GM21529 (cell line): ENCODE results near the gene TFB1M.
"Not testable (repeated sequence)": the region's sequence is repeated elsewhere in the genome, so short reads cannot be mapped to it uniquely, and the experiment has no call there.

ENCODE experiments used
- ATAC-seq: cut with Tn5 transposase; IDR thresholded peaks from one replicate; pipeline ENCODE4 v1.9.1; 2021; ENCODE audit not compliant: unreplicated experiment

Gene TFB1M

DNA sequence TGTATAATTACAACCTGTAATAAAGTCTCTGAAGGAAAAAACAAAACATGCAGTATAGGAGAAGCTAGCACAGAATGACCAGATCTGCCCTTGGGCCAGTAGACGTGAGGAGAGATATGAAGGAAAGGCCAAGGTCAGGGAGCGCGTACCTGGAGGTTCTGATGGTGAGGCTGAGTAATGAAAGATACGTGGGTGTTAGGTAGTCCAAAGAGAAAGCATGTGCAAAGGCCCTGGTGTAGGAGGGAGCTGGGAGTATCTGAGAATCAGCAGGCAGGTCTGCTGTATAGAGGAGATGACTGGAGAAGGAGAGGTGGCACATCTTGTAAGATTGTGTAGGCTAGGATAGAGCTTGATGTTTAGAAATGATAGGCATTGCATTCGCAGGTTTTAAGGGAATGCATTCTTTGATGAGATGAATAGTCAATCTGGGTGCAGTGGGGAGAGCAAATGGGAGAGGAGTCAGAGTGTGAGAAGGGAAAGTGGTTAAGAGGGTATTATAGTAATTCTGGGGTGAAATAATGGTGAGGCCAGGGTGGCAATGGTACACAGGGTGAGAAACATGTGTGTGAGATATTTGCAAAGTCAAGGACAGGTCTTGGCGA lies 15.9 kb upstream of the TFB1M start:
- no peak for ATAC-seq

DNA sequence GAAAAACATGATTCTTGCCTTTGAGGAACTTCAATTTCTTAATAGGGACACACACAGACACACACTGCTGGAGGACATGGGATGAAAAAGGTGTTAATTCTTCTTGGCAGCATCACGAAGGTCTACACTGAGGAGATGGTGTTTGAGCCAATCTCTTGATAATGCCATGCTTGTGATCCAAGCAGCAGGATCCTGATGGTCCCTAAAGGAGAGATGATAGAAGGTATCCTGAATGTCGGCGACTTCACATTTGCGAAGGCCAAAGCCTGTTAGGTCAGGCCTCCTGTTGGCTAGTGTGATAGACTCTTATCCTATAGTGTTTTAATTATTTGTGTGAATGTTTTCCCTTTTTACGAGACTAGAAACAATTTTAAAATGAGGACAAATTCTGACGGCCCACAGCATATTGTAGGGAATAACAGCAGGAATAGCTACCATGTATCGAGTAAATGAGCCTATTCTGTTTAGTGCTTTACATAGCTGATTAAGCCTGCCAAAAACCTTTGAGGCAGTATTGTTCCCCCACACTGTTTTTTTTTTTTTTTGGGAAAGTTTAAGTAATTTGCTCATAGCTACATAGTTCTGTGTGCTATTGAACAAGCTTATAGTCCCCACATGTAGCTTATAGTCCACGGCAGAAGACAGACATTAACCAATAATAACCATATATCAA lies 15.3 kb upstream of the TFB1M start:
- no peak for ATAC-seq

DNA sequence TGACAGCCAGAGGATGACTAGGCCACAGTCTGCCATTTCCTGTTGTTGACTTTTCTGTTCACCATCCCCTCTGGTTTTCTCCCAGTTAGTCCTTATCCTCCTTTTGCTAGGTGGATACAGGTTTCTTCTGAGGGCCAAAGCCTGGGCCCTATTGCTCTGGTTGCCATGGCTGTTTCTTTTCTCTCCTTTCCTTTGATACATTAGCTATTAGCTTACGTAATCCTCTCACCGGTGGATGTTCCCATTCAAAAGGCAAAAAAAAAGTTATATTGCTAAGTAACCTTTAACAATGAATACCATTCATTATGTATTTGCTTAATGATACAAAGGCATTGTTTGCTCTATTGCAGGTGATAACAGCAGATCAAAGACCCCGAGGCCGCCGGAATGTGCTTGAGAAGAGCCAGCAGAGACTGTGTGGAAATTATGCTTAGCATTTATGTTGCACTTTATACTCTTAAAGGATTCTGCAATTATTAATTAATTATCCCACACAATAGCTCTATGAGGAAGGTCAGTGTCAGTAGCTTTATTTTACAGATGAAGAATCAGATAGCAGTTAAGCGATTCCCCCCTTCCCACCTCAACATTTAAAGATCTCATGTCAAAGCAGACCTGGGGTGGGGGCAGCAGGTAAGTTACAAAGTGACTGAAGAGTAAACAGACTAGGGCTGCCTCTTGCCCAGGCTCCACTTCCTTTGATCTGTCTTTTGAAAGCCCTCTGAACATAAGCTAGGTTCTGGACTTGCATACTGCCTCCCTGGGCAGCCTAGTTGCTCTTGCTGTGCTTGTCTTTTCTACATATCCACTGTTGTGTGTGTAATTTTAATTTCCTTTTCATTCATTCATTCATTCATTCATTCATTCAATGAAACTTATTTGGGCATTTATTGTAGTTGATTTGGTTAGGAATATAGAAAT lies 14.5 kb upstream of the TFB1M start:
- no peak for ATAC-seq

DNA sequence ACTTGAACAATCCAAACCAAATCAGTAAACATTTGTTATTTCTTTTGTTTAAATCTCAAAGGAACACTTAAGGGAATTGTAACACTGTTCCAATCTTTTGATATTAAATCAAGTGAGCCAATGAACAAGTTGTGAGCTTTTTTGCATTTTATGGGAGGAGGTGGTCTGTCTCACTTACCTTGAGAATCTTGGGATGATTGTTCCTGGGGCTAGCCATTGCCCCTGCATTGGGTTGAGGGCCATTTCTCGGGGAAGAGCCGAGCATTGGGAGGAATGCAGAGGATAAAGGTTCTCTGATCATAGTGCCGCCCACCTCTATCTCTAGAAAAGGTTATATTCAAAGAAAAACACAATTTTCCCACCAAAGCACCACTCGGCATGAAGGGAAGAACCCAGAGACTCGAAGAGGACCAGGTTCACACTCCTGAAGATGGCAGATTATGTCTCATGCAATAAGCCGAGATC lies 13.8 kb upstream of the TFB1M start:
- no peak for ATAC-seq

DNA sequence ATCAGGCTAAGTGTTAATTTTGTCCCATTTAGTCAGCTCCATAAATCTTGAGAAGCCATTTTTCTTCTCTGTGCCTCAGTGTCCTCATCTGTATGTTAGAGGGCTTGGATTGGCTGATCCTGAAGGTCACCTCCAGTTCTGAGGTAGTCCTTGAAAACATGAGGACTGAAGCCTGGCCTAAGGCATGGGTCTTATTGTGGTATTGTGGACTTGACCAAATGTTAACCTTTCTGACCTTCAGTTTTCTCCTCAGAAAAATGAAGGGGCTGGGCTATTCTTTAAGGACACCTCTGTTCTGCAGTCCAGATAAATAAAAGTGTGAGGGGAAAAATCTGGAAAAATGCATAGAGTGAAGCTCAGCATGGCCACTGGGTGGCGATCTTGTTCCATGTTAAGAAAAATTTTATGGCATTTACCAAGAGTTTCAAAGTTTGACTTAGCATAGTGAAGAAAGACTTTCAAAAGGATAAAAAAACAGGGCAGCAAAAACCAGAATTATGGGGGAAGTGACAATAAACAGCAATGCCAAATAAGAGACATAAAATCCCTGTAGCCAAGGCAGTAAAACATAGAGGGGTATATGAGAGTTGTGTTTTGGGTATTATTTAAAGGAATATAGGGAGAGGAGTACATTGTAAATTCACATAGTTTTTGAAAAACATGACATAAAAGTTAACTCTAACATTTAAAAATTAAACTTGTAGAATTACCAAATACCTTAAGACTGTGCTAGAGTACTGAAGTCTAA lies 13.2 kb upstream of the TFB1M start:
- peak; percentile 58 for ATAC-seq

DNA sequence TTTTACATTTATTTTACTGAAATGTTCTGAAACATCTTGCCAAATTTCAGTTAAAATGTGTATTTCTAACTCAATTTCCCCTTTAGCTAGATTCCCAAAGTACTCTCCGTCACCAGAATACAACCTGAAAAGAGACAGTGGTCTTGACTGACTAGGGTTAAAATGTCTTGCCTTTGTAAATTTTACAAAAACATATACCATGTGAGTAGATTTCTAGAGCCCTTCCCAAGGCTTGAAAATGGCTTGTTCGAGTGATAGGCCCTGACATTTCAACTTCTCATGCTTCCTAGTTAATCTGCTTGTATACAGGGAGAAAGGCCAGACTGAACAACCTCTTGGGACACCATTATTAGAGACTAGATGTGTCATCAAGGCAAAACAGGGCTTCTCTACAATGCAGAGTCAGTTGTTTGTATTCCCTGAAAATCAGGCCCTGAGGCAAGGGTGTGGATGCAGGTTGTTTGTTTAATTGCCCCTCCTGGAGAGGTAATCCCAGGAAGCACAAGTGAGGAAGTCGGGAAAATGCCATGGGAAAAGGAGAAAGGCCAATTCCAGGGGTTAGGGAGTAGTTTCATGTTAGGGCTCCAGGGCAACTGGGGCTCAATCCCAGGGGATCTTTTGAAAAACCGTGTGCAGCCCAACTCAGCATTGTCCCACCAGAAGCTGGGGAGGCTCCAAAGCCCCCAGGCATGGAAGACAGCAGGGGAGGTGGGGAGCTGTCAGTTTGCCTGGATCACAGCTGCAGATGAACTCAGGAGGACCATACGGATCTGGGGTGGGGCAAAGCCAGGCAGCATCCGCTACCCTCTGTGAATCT lies 11.6 kb upstream of the TFB1M start:
- ATAC-seq = no peak

DNA sequence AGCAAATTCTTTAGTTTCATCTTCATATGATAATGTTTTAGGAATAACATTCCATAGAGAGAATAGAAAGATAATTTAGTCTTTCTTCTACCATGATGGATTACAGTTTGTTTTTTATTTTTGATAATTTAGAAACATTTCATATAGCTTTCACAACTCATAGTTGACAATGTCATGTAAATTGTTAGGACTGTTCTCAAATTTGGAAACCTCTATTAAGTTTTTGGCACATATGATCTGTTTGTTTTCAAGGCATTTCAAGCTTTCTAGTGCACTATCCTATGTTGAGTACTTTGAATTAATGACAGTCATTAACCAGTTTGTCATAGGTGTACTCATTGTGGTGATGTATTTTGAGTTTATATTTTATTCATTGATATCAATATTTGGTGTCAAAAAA lies 10.7 kb upstream of the TFB1M start:
- no peak for ATAC-seq

DNA sequence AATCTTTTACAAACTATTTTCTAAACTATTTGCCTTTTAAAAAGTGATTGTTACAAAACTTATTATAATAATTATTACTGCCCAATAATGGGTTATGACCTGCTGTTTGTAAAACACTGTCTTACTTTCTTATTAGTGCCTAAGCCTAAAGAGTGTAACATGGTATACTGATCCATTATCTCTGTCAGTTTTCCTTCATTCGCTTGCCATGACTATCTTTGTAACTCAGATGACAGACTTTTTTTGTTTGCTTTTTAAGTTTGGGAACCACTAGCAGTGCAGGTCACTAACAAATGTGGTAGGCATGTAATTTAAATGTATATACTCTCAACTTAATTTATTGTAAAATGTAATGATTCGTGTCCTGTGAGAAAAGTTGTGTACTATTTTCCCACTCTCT lies 9.9 kb upstream of the TFB1M start:
- ATAC-seq = no peak

DNA sequence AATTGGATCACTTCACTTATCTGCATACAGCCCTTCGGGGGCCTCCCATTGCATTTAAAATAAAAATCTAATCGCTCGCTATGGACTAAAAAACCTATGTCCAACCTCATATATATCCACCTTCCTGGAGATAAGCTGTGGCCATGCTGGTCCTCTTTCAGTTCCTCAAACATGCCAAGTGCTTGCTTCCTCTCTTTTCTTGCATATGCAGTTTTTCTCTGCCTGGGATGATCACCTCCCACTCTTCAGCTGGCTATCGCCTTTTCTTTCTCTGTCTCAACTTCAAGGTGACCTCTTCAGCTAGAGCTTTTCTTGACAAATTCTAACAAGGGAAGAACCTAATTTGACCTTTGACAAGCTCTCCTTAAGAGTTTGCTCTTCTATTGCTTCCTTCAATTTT lies 5.6 kb upstream of the TFB1M start:
- peak; percentile 45 for ATAC-seq

DNA sequence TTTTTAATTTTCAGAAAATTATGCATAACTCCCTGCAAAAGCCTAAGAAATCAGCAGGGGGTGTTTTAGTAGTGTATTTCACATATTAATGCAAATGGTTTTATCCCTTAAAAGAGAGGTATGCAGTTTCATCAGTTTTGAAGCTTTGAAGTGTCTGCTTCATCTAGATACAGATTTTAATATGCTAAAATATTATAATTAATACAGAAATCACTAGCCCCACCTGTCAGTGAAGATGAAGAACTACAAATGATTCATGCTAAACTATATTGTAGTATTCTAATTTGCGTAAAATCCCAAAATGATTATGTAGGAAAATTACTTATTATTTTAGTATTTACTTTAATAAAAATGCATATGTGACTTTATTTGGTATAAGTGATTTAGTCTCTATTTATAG lies 2.9 kb upstream of the TFB1M start:
- ATAC-seq = no peak

DNA sequence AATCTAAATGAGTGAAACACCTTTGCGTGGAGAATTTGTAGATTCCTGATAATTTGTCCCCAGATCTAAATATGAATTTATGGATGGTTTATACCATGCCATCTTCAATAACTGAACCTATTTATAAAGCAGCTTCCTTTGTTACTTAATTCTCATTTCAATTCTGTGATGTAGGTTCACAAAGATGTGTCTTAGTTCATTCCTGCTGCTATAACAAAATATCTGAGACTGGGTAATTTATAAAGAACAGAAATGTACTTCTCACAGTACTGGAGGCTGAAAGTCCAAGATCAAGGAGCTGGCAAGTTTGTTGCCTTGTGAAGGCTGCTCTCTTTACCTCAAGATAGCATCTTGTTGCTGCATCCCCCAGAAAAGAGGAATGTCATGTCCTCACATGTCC lies 2.1 kb upstream of the TFB1M start:
- ATAC-seq = no peak

DNA sequence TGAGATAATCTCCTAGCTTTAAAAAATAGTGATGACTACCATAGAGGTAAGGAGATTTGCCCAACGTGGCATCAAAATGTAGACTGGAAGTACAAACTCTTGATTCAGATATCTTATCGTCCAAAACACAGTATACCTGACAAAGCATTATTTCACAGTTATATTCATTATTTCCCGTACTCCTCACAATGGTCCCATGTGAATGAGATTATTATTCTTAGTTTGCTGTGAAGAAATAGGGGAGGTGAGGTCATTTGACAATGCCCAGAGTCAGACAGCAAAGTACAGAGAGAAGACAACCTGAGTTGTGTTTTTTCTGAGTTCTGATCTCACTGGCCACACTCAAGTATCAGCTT lies 1.2 kb upstream of the TFB1M start:
- ATAC-seq = no peak

DNA sequence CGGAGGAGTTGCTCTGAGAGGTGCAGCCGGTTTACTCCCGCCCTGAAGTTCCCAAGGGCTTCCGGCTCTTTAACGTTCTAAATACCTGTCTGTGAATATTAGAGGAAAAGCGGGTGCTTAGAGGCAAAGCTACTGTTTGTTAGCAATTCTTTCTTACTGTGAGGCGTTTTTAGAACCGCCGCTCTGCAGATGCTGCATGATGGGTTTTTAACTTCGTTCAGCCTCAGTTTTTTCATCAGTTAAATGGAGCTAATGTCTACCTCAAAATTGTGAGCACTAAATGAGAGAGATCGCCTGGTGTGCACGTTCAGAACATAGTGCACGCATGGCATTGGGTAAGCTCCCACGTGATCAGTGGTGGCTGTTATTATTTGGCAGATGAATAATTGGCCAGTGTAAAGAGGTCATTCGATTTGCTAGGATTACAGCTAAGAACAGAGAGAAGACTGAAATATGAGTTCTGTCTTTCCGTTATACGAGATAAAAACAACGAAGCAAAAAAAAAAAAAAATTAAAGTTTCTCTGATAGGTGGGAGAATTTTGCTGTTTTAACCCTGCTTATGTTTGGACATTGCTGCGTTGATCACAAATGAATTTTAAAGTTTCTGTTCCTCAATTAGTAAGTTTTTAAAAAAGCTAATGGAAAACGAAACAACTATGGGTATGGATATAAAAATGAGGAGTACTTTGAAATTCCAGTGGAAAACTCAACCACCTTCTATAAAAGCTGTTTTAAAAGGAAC lies 660 bp upstream of the TFB1M start:
- ATAC-seq = peak; percentile 55

DNA sequence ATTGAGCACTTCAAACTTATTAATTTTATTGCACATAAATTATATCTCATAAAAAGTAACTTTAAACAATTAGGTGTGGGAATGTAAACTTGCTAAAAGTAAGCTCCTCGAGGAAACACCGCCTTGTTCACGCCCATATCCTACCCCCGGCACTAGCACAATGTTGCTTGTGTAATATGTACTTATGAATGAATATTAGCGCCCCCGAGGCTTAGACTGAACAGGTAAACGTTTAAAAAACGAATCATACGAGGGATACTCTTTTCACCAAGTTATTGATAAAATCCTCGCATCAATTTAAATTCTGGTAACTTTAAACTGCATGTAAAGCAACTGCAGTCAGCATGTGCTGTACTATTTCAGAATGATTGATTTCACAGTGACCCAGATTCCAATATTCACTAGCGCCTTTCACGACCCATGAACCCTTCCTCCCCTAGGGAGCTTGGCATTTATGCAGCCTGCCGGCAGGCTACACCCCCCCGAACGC lies 637 bp downstream of the TFB1M start:
- ATAC-seq = peak; percentile 10

DNA sequence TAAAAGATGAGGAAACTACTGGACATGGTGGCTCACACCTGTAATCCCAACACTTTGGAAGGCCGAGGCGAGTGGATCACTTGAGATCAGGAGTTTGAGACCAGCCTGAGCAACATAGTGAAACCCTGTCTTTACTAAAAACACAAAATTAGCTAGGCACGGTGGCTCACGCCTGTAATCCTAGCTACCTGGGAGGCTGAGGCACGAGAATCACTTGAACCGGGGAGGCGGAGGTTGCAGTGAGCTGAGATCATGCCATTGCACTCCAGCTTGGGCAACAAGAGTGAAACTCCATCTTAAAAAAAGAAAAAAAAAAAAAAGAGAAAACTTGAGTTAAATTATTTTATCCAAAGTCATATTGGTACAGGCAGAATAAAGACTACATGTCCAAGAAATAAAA lies 1.3 kb downstream of the TFB1M start:
- not testable (repeated sequence) for ATAC-seq

DNA sequence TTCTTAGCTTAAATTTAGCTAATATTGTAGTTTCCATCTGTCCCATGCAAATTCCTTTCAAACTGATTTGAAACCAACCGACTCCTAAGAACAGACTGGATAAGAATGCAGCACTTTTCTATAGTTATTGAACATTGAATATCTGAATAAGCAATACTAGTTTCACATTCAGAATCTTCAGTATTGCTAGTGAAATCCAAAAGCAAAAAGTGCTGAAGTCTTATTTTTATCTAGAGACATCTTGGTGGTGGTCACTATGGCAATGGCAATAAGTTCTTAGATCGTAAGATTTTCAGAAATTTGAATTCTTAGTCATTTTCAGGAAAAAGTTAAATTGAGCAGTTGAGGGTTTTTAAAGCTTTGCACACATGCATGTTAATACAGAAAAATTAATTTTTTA lies 2.7 kb downstream of the TFB1M start:
- ATAC-seq = no peak

DNA sequence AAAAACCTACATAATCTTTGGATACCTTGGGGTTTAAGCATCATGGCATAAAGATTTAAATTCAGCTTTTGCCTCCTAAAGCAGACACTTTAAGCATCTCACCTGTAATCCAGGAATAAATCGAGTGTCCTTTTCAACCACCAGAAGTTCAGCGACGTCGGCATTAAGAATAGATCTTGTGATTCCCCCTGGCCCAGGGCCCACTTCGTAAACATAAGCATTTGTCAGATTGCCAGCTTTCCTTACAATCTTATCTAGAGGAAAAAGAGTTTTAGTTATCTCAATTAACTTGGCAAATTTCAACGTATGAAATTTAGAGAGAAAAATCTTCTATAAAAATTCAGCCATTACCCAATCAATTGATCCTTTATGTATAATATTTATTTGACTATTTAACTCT lies 3.2 kb downstream of the TFB1M start:
- no peak for ATAC-seq

DNA sequence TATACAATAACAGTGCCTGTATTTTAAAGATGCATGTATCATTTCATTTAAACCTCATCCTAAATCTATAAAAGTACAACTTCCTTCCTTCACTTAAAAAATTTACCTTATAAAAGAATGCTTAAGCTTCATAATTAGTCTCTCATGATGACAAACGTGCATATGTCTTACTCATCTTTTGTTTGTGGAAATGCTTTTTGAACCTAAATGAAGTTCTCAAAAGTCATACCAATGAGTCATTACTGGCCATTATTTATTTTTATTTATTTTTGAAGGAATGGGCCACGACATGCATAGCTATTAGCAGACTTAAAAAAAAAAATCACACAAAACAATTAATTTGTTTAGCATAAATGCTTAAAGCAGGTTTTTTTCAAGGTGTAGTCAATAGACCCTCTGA lies 3.7 kb downstream of the TFB1M start:
- no peak for ATAC-seq

DNA sequence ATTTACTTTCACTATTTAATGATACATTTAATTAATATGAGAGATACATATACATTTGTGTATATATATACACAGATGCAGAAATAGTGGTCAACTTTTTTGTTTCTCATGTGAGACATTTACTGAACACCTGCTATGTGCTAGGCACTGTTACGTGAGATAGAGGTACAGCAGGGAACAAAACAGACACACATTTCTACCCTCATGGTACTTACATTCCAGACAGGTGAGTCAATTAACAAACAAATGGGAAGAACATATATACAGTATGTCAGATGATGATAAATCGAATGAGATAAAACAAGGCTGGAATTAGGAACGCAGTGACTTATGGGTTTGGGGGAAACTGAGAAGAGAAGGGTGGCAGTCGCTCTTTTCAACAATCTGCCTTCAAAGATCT lies 5.1 kb downstream of the TFB1M start:
- no peak for ATAC-seq

DNA sequence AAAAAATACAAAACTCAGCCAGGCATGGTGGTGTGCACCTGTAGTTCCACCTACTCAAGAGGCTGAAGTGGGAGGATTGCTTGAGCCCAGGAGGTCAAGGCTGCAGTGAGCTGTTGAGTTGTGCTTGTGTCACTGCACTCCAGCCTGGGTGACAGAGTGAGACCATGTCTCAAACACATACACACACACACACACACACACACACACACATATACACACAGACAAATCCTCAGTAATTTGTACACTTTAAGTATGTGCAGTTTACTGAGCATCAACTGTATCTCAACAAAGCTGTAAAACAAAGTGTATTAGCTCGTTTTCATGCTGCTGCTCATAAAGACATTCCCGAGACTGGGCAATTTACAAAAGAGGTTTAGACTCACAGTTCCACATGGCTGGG lies 7.3 kb downstream of the TFB1M start:
- ATAC-seq = no peak
